Testis (tissue), 2 donors: Measurements from ENCODE around the gene SMIM7.
"Not testable (repeated sequence)": the region's sequence is repeated elsewhere in the genome, so short reads cannot be mapped to it uniquely, and the experiment has no call there.

ENCODE experiments used
- POLR2A ChIP-seq: fragments of 450-650 bp; IDR thresholded peaks from one replicate; pipeline ENCODE4 v1.6.1; 2017; ENCODE audit warnings: antibody characterized with exemption, mild to moderate bottlenecking, moderate library complexity
- TF ChIP-seq, protein P1 (sequence below), 3 experiments: fragments of 450-650 bp in 2 of 3; fragments of 200-600 bp in 1 of 3; sonication (generic) in 1 of 3; IDR thresholded peaks; one replicate each; pipeline ENCODE4 v1.5.1; 2016 to 2019; ENCODE audit warnings: antibody characterized with exemption in 3 of 3, mild to moderate bottlenecking in 2 of 3, moderate library complexity in 1 of 3

DNA sequence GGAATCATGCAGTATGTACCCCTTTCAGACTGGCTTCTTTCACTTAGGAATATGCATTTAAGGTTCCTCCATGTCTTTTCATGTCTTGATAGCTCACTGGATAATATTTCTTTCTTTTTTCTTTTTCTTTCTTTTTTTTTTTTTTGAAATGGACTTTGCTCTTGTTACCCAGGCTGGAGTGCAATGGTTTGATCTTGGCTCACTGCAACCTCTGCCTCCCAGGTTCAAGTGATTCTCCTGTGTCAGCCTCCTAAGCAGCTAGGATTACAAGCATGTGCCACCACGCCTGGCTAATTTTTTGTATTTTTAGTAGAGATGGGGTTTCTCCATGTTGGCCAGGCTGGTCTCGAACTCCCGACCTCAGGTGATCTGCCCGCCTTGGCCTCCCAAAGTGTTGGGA lies 8.8 kb upstream of the SMIM7 start:
- not testable (repeated sequence) for TF ChIP-seq POLR2A
- TF ChIP-seq, protein P1, sequence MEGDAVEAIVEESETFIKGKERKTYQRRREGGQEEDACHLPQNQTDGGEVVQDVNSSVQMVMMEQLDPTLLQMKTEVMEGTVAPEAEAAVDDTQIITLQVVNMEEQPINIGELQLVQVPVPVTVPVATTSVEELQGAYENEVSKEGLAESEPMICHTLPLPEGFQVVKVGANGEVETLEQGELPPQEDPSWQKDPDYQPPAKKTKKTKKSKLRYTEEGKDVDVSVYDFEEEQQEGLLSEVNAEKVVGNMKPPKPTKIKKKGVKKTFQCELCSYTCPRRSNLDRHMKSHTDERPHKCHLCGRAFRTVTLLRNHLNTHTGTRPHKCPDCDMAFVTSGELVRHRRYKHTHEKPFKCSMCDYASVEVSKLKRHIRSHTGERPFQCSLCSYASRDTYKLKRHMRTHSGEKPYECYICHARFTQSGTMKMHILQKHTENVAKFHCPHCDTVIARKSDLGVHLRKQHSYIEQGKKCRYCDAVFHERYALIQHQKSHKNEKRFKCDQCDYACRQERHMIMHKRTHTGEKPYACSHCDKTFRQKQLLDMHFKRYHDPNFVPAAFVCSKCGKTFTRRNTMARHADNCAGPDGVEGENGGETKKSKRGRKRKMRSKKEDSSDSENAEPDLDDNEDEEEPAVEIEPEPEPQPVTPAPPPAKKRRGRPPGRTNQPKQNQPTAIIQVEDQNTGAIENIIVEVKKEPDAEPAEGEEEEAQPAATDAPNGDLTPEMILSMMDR (IDR thresholded peaks at IDR 0.05): not testable (repeated sequence)
